ENCODE results near the gene ROR2. TPM values are rescaled to one million over a fixed set of nuclear protein-coding genes. Genes with fewer than 3 reads are reported as not detected.

The ROR2 gene
- total RNA-seq, 1 donor: 13.8 TPM

DNA sequence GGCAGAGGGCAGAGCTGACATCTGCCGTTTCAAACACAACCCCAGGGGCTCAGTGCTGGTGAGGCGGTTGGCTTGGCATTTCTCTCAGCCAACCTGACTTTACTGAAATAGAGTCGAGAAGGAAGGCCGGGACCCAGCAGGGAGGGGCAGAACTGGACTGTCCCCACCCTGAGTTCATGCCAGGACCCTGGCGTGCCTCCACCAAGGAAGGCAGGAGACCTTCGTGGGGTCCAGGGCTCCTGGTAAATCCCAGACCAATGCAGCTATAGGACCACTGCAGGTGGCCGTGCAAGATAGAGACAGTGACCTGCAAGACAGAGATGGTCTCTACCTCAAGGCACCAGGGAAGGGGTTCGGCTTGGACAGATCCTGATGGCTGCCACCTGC lies 132.9 kb downstream of the ROR2 start:
- TF ChIP-seq CTCF (IDR thresholded peaks at IDR 0.05; ENCODE audit: extremely low read depth, low read depth, low read length): no peak
- no peak for DNase-seq (ENCODE audit: insufficient read length, low spot score, missing footprints)
- H3K4me2 ChIP-seq (ENCODE audit: insufficient read depth, low read length): peak overlapping the region; percentile 67
- no peaks in the 10 kb centered on the region for H3K36me3 ChIP-seq (ENCODE audit: insufficient read depth, low read length)
- no peak overlapping the region for H3K4me3 ChIP-seq (ENCODE audit: insufficient read depth, low read length)
- no peak overlapping the region for H3K27ac ChIP-seq (ENCODE audit: low read depth, low read length)
- H3K9me3 ChIP-seq (ENCODE audit: low read depth, low read length): no peaks in the 10 kb centered on the region
- no peaks in the 10 kb centered on the region for H4K20me1 ChIP-seq (ENCODE audit: insufficient read depth, low read length)
- H3K79me2 ChIP-seq (ENCODE audit: insufficient read depth, low read length): no peaks in the 10 kb centered on the region
- peaks cover 40% of the 10 kb centered on the region for H3K27me3 ChIP-seq (ENCODE audit: insufficient read depth, low read length)
- H3K4me1 ChIP-seq (ENCODE audit: insufficient read depth, low read length): peaks cover 11% of the 10 kb centered on the region
- no peak overlapping the region for H2AFZ ChIP-seq (ENCODE audit: low read length)

DNA sequence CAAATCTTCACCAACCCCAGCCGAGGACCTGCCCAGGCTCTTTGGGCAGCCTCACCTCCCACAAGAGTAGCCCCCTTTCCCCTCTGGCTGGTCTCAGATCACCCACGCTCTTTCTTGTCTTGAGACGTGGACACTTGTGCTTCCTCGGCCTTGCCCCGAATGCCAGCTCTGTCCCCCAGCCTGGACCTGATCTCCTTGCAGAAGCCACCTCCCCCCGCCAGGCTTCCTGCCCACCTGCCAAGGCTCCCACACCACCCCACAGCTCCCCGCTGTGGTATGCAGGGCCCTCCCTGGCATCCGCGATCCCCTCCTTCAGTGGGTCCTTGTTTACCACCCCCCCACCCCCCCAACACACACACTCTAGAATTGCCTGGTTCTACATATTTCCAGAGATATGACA lies 133.7 kb downstream of the ROR2 start:
- Histone ChIP-seq H3K79me2 (ENCODE audit: insufficient read depth, low read length) (no peaks in the 10 kb centered on the region), H3K4me1 (ENCODE audit: insufficient read depth, low read length) (peaks cover 11% of the 10 kb centered on the region), H2AFZ (ENCODE audit: low read length) (no peak overlapping the region), H3K9me3 (ENCODE audit: low read depth, low read length) (no peaks in the 10 kb centered on the region), H3K4me3 (ENCODE audit: insufficient read depth, low read length) (no peak overlapping the region), H3K36me3 (ENCODE audit: insufficient read depth, low read length) (no peaks in the 10 kb centered on the region), H3K27me3 (ENCODE audit: insufficient read depth, low read length) (peaks cover 35% of the 10 kb centered on the region), H3K4me2 (ENCODE audit: insufficient read depth, low read length) (no peak overlapping the region), H3K27ac (ENCODE audit: low read depth, low read length) (no peak overlapping the region), H4K20me1 (ENCODE audit: insufficient read depth, low read length) (no peaks in the 10 kb centered on the region)
- TF ChIP-seq CTCF (IDR thresholded peaks at IDR 0.05; ENCODE audit: extremely low read depth, low read depth, low read length): no peak
- no peak for DNase-seq (ENCODE audit: insufficient read length, low spot score, missing footprints)

- DNase-seq (ENCODE audit: insufficient read length, low spot score, missing footprints): no peak
- Histone ChIP-seq H3K36me3 (ENCODE audit: insufficient read depth, low read length) (no peaks in the 10 kb centered on the region), H3K27ac (ENCODE audit: low read depth, low read length) (no peak overlapping the region), H3K4me1 (ENCODE audit: insufficient read depth, low read length) (peaks cover 11% of the 10 kb centered on the region), H4K20me1 (ENCODE audit: insufficient read depth, low read length) (no peaks in the 10 kb centered on the region), H3K9me3 (ENCODE audit: low read depth, low read length) (no peaks in the 10 kb centered on the region), H3K4me2 (ENCODE audit: insufficient read depth, low read length) (no peak overlapping the region), H3K79me2 (ENCODE audit: insufficient read depth, low read length) (no peaks in the 10 kb centered on the region), H2AFZ (ENCODE audit: low read length) (no peak overlapping the region), H3K4me3 (ENCODE audit: insufficient read depth, low read length) (no peak overlapping the region), H3K27me3 (ENCODE audit: insufficient read depth, low read length) (peaks cover 31% of the 10 kb centered on the region)
- TF ChIP-seq CTCF (IDR thresholded peaks at IDR 0.05; ENCODE audit: extremely low read depth, low read depth, low read length): no peak
Observed at GRCh38 chr9:91815896-91816295, 134.1 kb downstream of the ROR2 start.

- peaks cover 13% of the 10 kb centered on the region for H3K4me1 ChIP-seq (ENCODE audit: insufficient read depth, low read length)
- no peak for DNase-seq (ENCODE audit: insufficient read length, low spot score, missing footprints)
- H3K27ac ChIP-seq (ENCODE audit: low read depth, low read length): no peak overlapping the region
Observed at GRCh38 chr9:91814753-91815152, 135.3 kb downstream of the ROR2 start.

More at GRCh38 chr9:91814753-91815152, 135.3 kb downstream of the ROR2 start:
- Histone ChIP-seq H2AFZ (ENCODE audit: low read length) (no peak overlapping the region), H4K20me1 (ENCODE audit: insufficient read depth, low read length) (no peaks in the 10 kb centered on the region), H3K4me2 (ENCODE audit: insufficient read depth, low read length) (no peak overlapping the region), H3K4me3 (ENCODE audit: insufficient read depth, low read length) (no peak overlapping the region), H3K9me3 (ENCODE audit: low read depth, low read length) (no peaks in the 10 kb centered on the region), H3K27me3 (ENCODE audit: insufficient read depth, low read length) (peaks cover 23% of the 10 kb centered on the region), H3K79me2 (ENCODE audit: insufficient read depth, low read length) (no peaks in the 10 kb centered on the region), H3K36me3 (ENCODE audit: insufficient read depth, low read length) (no peaks in the 10 kb centered on the region)
- no peak for TF ChIP-seq CTCF (IDR thresholded peaks at IDR 0.05; ENCODE audit: extremely low read depth, low read depth, low read length)

All from osteoblast (primary cell).